OCI-LY7 (cell line): Measurements from ENCODE around the gene COX7B2. TPM values are rescaled to one million over a fixed set of nuclear protein-coding genes. Genes with fewer than 3 reads are reported as not detected.

Experiments
- BruUV-seq: library from RNA; stranded (reverse); fragments of 400-500 nt; replicated peaks from 2 replicates; lab custom pipeline; 2021; lab: Mats Ljungman, UMichigan
- CTCF ChIA-PET: fragments of 300-600 bp; sonication (Branson Sonifier 250); formaldehyde crosslinking; loops from one replicate; lab custom pipeline; 2022; ENCODE audit warnings: antibody characterized with exemption; ENCODE audit not compliant: unreplicated experiment; lab: Charles Lee
- POLR2A ChIA-PET: fragments of 300-600 bp; sonication (Branson Sonifier 250); formaldehyde crosslinking; loops from one replicate; lab custom pipeline; 2022; ENCODE audit warnings: antibody characterized with exemption; lab: Charles Lee
- DNase-seq: peaks from one replicate; pipeline ENCODE4 v3.0.0-alpha.2; 2015; ENCODE audit warnings: low spot score
- H2AFZ ChIP-seq: fragments of 200-600 bp; sonication (generic), shearing (Covaris generic); 2 replicates; pipeline ENCODE4 v1.6.1; 2014; ENCODE audit warnings: mild to moderate bottlenecking, antibody characterized with exemption, low read length, moderate library complexity
- H3K27ac ChIP-seq: fragments of 200-600 bp; sonication (generic); 2 replicates; pipeline ENCODE4 v1.5.1; 2014; ENCODE audit warnings: mixed run types, low read depth, mild to moderate bottlenecking, moderate library complexity, low read length, inconsistent platforms; ENCODE audit not compliant: poor library complexity, severe bottlenecking
- H3K36me3 ChIP-seq: fragments of 200-600 bp; sonication (generic); 2 replicates; pipeline ENCODE4 v1.6.1; 2014; ENCODE audit warnings: mild to moderate bottlenecking, antibody characterized with exemption, low read length, moderate library complexity, mixed read lengths; ENCODE audit not compliant: insufficient read depth
- H3K4me1 ChIP-seq: fragments of 200-600 bp; sonication (generic); 2 replicates; pipeline ENCODE4 v1.5.1; 2014; ENCODE audit warnings: mild to moderate bottlenecking, low read length; ENCODE audit not compliant: insufficient read depth, poor library complexity, severe bottlenecking
- H3K4me2 ChIP-seq: fragments of 200-600 bp; sonication (generic); 2 replicates; pipeline ENCODE4 v1.6.1; 2014; ENCODE audit warnings: mild to moderate bottlenecking, low read length
- H3K4me3 ChIP-seq: fragments of 200-600 bp; sonication (generic); 2 replicates; pipeline ENCODE4 v1.5.1; 2014; ENCODE audit warnings: mild to moderate bottlenecking, low read depth, low read length; ENCODE audit not compliant: poor library complexity, severe bottlenecking
- H3K79me2 ChIP-seq: fragments of 200-600 bp; sonication (generic); 2 replicates; pipeline ENCODE4 v1.6.1; 2016; ENCODE audit warnings: low read depth, mild to moderate bottlenecking, low read length, moderate library complexity, mixed read lengths; ENCODE audit not compliant: insufficient read depth
- H3K9me2 ChIP-seq: fragments of 200-600 bp; sonication (generic); 2 replicates; pipeline ENCODE4 v1.6.1; 2016; ENCODE audit warnings: mild to moderate bottlenecking, low read length, mixed read lengths; ENCODE audit not compliant: insufficient read depth
- H3K9me3 ChIP-seq: fragments of 200-600 bp; sonication (generic); 2 replicates; pipeline ENCODE4 v1.6.1; 2014; ENCODE audit warnings: mild to moderate bottlenecking, mixed run types, low read length, mixed read lengths
- H4K20me1 ChIP-seq: fragments of 200-600 bp; sonication (generic); 2 replicates; pipeline ENCODE4 v1.6.1; 2014; ENCODE audit warnings: mild to moderate bottlenecking, antibody characterized with exemption, low read length, moderate library complexity, mixed read lengths; ENCODE audit not compliant: insufficient read depth
- EZH2phosphoT487 ChIP-seq: fragments of 200-600 bp; sonication (generic); IDR thresholded peaks from 2 replicates; pipeline ENCODE4 v1.6.1; 2018; ENCODE audit warnings: low read depth, borderline replicate concordance, mild to moderate bottlenecking, mixed run types, antibody characterized with exemption, low read length, moderate library complexity, mixed read lengths
- intact Hi-C: fragments of 100-400 bp; cut with micrococcal nuclease; formaldehyde crosslinking; loops from one replicate; pipeline ENCODE4 v1.10.0; 2022; ENCODE audit not compliant: unreplicated experiment
- total RNA-seq, 2 experiments: library from RNA; depleted of rRNA in 1 of 2; stranded (reverse); fragments of >200 nt in 1 of 2; shearing (Covaris generic) in 1 of 2; gene quantifications; 2 replicates each; pipeline ENCODE4 v1.2.3, GENCODE V29; 2014 to 2022
- TF ChIP-seq, protein P1 (sequence below): fragments of 200-600 bp; sonication (generic); conservative IDR thresholded peaks from 2 replicates; pipeline ENCODE4 v1.5.1; 2014; ENCODE audit warnings: mild to moderate bottlenecking, antibody characterized with exemption, low read length, moderate library complexity, mixed read lengths

COX7B2 gene
- total RNA-seq, 2 experiments from 2014 or later = not detected

DNA sequence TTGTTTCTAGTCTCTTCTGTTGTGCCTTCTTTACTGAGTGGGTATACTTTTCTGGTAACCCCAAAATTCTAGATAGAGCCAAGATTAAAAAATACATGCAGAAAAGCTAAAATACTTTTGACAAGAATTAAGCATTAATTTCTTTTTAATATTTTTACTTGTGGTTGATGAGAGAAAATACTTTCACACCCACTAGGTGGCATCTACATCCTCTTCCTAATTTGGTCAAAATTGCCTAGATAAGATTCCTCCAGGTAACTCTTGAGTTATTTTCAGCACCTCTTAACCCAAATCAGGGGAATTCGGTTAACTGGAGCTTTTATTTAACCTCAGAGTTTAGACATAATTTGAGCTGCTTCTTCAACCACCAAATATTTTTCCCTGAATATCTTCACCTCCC is 28.4 kb upstream of the COX7B2 start:
- CTCF ChIA-PET = no interaction called here
- H3K79me2 ChIP-seq = no peaks in the 10 kb centered on the region
- H3K9me3 ChIP-seq = no peaks in the 10 kb centered on the region
- H3K9me2 ChIP-seq = no peaks in the 10 kb centered on the region
- intact Hi-C loops = no loop called here
- H3K36me3 ChIP-seq = no peaks in the 10 kb centered on the region
- no peak overlapping the region for H3K4me3 ChIP-seq
- H2AFZ ChIP-seq = no peak overlapping the region
- H3K4me1 ChIP-seq = no peaks in the 10 kb centered on the region
- DNase-seq = no peak
- H4K20me1 ChIP-seq = no peaks in the 10 kb centered on the region
- BruUV-seq = no TSS peak
- no peak overlapping the region for H3K27ac ChIP-seq
- POLR2A ChIA-PET = no interaction called here
- TF ChIP-seq, protein P1, sequence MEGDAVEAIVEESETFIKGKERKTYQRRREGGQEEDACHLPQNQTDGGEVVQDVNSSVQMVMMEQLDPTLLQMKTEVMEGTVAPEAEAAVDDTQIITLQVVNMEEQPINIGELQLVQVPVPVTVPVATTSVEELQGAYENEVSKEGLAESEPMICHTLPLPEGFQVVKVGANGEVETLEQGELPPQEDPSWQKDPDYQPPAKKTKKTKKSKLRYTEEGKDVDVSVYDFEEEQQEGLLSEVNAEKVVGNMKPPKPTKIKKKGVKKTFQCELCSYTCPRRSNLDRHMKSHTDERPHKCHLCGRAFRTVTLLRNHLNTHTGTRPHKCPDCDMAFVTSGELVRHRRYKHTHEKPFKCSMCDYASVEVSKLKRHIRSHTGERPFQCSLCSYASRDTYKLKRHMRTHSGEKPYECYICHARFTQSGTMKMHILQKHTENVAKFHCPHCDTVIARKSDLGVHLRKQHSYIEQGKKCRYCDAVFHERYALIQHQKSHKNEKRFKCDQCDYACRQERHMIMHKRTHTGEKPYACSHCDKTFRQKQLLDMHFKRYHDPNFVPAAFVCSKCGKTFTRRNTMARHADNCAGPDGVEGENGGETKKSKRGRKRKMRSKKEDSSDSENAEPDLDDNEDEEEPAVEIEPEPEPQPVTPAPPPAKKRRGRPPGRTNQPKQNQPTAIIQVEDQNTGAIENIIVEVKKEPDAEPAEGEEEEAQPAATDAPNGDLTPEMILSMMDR = peak; percentile 65
- no peak for TF ChIP-seq EZH2phosphoT487
- no peak overlapping the region for H3K4me2 ChIP-seq

DNA sequence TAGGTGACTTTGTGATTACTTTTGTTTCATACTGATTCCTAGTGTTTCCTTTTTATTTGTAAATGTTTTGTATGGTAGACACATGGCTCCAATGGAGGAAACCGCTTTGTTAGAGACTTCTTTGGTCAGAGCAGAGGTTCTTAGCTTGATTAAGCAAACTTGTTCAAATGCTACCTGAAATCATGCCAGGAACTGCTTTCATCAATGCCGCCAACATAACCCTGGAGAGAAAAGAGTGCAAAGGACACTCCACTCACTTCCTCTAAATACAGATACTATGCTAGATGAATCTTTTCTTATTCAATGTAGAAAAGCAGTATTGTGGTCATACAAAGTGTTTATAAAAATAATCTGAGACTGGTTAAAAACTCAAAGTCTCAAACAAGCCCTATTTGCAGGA is 25.7 kb upstream of the COX7B2 start:
- POLR2A ChIA-PET = interaction anchor here (0.7 to 1.5 kb wide), 3 partner anchors 15 to 599 kb away, joined by 3 to 4 read pairs (median 3); no protein-coding TSS in a partner anchor
- Histone ChIP-seq H3K36me3 (no peaks in the 10 kb centered on the region), H2AFZ (no peak overlapping the region), H3K27ac (no peak overlapping the region), H3K79me2 (no peaks in the 10 kb centered on the region), H3K9me2 (no peaks in the 10 kb centered on the region), H3K9me3 (no peaks in the 10 kb centered on the region), H3K4me2 (no peak overlapping the region), H4K20me1 (no peaks in the 10 kb centered on the region), H3K4me1 (no peaks in the 10 kb centered on the region), H3K4me3 (no peak overlapping the region)
- DNase-seq = no peak
- CTCF ChIA-PET = no interaction called here
- no peak for TF ChIP-seq EZH2phosphoT487
- TF ChIP-seq, protein P1 = no peak
- no TSS peak for BruUV-seq
- intact Hi-C loops = loop anchor here (5.0 kb wide), 1 partner anchor 188 kb away; no protein-coding TSS in a partner anchor

DNA sequence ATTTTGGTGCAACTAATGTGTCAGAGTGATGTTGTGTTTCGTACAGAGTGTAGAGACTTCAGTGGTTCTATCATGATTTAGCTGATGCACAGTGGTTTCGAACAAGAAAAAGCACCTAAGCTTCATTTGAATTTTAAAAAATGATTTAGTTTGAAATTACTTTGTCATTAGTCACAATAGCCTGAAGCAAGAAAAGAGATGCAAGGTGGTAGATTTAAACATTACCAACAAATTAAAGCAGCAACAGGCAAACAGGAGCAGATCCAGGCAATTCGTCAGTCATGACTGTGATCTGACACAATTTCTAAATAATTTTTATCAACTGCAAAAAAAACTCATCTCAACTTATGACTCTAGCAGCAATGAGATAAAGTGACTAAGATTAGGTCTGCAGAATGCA is 24.6 kb upstream of the COX7B2 start:
- no TSS peak for BruUV-seq
- TF ChIP-seq EZH2phosphoT487 = no peak
- TF ChIP-seq, protein P1 = no peak
- Histone ChIP-seq H3K4me3 (no peak overlapping the region), H3K9me3 (no peaks in the 10 kb centered on the region), H3K27ac (no peak overlapping the region), H3K79me2 (no peaks in the 10 kb centered on the region), H2AFZ (no peak overlapping the region), H3K4me1 (no peaks in the 10 kb centered on the region), H3K36me3 (no peaks in the 10 kb centered on the region), H3K9me2 (no peaks in the 10 kb centered on the region), H4K20me1 (no peaks in the 10 kb centered on the region), H3K4me2 (no peak overlapping the region)
- intact Hi-C loops = loop anchor here (5.0 kb wide), 1 partner anchor 189 kb away; no protein-coding TSS in a partner anchor
- CTCF ChIA-PET = no interaction called here
- no peak for DNase-seq
- POLR2A ChIA-PET = interaction anchor here (0.6 to 0.8 kb wide), 2 partner anchors 18 to 187 kb away, joined by 3 read pairs; no protein-coding TSS in a partner anchor
